Activated naive CD8-positive, alpha-beta T cell treated with anti-CD3 and anti-CD28 coated beads for 36 hours (primary cell): ENCODE results near the gene ZNF211. TPM values are rescaled to one million over a fixed set of nuclear protein-coding genes. Genes with fewer than 3 reads are reported as not detected.

ENCODE experiments used
- DNase-seq: peaks from one replicate; pipeline ENCODE4 v3.0.0; 2021
- H3K27ac Mint-ChIP-seq: one replicate; pipeline ENCODE4 v1.8.0; 2022; ENCODE audit warnings: mild to moderate bottlenecking, moderate library complexity, mixed read lengths
- H3K27me3 Mint-ChIP-seq: one replicate; pipeline ENCODE4 v1.8.0; 2022; ENCODE audit warnings: mild to moderate bottlenecking, mixed read lengths
- H3K36me3 Mint-ChIP-seq: one replicate; pipeline ENCODE4 v1.8.0; 2021; ENCODE audit warnings: mild to moderate bottlenecking, mixed read lengths
- H3K4me1 Mint-ChIP-seq: one replicate; pipeline ENCODE4 v1.8.0; 2021; ENCODE audit warnings: mixed read lengths
- H3K4me3 Mint-ChIP-seq: one replicate; pipeline ENCODE4 v1.8.0; 2022; ENCODE audit warnings: mild to moderate bottlenecking, moderate library complexity, mixed read lengths
- H3K9me3 Mint-ChIP-seq: one replicate; pipeline ENCODE4 v1.8.0; 2022; ENCODE audit warnings: mixed read lengths
- total RNA-seq, 2 experiments: library from RNA; stranded (reverse); gene quantifications; one replicate each; pipeline ENCODE4 v1.2.3, GENCODE V29; 2021

Gene ZNF211
- 1 to 10 TPM; 6.9 to 7.9 TPM for total RNA-seq

DNA sequence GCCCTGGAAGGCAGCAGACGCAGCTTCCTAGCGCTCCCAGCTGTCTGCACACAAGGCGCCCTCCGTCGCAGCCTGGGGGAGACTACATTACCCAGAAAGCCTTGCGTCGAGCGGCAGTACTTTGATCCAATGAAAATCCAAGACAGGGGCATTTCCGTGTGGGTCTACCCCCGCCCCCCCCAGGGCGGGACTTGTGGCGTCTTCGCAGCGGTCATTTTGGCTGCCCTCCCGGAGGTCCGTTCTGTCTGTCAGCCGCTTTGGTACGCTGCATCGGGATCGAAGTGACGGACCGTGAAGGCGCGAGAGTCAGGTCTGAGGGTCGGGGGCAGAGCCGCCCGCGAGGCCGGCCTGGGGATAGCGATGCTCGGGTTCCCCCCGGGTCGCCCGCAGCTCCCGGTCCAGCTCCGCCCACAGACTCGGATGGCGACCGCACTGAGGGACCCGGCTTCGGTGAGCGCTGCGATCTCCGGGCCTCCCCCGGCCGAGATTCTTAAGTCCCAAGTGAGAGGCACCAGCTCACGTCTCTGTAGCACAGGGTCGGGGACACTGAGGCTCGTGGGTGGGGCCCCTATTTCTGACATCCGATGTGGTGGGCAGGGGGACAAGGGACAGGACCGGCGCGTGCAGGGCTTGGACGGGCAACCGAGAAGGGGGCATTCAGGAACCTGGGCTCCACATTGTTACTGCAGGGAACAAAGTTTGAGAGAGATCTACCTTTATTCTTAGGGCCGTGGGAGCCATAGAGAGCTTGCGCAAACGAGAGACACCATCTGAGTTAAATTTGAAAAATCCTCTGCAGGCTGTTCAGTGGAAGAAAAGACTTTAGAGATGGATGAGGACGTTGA lies at the start of gene ZNF211:
ZNF211 (plus strand) TSS at position 182 of the 845 bp plus-strand sequence; CDS start at position 361, 179 bp downstream.
- peaks cover 9% of the 10 kb centered on the region for H3K4me1 Mint-ChIP-seq
- no peaks in the 10 kb centered on the region for H3K27me3 Mint-ChIP-seq
- peaks cover 54% of the 10 kb centered on the region for H3K36me3 Mint-ChIP-seq
- peak within 1 kb of the TSS; percentile 93 for H3K4me3 Mint-ChIP-seq
- peak; percentile 86 for DNase-seq
- peak within 1 kb of the TSS; percentile 84 for H3K27ac Mint-ChIP-seq
- peaks cover 22% of the 10 kb centered on the region for H3K9me3 Mint-ChIP-seq

DNA sequence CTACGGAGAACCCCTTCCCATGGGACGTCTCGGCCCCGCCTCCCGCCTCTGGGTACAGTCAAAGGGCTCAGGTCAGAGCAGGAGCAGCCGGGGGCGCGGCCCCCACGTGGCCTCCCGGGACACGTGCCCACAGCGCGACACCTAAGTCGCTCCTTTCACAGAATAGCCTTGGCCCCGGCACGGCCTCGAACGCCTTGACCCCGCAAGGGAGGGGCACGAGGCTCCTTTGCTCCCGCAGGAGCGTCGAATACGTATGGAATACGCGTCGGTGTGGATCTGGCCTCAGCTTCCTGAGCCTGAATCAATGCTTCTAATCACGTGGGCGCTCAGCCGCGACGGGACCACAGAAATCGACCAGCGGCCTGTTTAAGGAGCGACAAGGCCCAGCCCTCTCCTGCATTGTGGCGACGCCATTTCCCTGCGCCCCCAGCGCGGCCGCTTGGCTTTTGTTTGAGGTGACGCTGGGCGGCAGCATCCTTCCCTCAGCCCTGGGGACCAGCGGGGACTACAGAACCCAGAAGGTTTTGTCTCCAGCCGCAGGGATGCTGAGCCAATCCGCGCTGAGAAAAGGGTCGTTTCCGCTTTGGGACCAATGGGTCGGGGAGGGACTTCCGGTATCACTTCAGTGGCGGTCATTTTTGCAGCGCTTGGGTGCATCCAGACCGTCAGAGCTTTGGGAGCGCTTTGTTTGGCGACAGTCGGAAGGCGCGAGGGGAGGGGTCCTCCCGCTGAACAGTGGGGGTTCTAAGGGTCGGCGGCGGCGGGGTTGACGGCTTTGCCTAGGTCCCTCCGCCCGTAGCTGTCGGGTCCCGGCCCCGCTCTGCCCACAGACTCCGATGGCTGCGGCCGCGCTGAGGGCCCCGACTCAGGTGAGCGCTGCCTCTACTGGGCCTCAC lies 49.2 kb upstream of the ZNF211 start, which contains the start of gene ZIK1:
ZIK1 (plus strand) TSS at position 625 of the 896 bp plus-strand sequence; CDS start at position 837, 212 bp downstream.
- no peaks in the 10 kb centered on the region for H3K27me3 Mint-ChIP-seq
- peak; percentile 87 for DNase-seq
- H3K4me1 Mint-ChIP-seq = peaks cover 17% of the 10 kb centered on the region
- H3K9me3 Mint-ChIP-seq = peaks cover 56% of the 10 kb centered on the region
- H3K36me3 Mint-ChIP-seq = peaks cover 63% of the 10 kb centered on the region
- H3K4me3 Mint-ChIP-seq = peak within 1 kb of the TSS; percentile 88
- peak within 1 kb of the TSS; percentile 82 for H3K27ac Mint-ChIP-seq

DNA sequence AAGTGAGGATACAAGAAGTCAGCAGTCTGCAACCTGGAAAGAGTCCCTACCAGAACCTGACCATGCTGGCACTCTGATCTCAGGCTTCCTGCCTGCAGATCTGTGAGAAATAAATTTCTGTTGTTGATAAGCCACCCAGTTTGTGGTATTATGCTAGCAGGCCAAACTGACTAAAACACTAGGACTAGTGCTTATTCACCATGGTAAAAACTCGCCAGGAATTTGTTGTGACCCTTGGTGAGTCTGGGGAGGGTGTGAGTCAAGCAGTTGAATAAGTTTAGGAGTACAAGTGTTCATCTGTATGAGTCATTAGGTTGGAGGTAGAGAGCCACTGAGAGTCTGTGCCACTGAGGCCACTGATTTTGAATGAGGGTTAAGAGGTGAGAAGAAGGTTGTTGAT lies 45.4 kb upstream of the ZNF211 start:
- Mint-ChIP-seq H3K27me3 (no peaks in the 10 kb centered on the region), H3K4me3 (no peak overlapping the region), H3K36me3 (peaks cover 93% of the 10 kb centered on the region), H3K9me3 (peaks cover 70% of the 10 kb centered on the region), H3K27ac (no peak overlapping the region), H3K4me1 (peaks cover 12% of the 10 kb centered on the region)
- DNase-seq = no peak

DNA sequence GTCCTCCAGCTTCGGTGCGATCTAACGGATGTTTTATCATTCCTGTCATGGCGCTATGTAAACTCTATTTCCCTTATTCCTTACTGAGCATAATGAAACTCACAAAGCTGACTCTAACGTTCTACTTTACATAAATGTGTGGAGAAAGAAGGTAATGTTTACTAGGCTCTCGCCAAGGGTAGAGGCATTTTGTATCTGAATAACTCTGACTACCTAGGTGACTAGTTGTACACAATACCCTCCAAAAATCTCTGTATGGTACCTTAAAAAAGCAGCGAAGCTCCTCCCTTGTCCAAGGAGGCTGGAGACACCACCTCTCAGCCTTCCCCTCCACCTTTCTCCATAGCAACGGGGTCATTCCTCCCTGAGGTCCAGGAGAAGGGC lies 33.6 kb upstream of the ZNF211 start:
- Mint-ChIP-seq H3K9me3 (peaks cover 50% of the 10 kb centered on the region), H3K27ac (peak overlapping the region; percentile 87), H3K36me3 (peaks cover 47% of the 10 kb centered on the region), H3K4me1 (peaks cover 17% of the 10 kb centered on the region), H3K4me3 (peak overlapping the region; percentile 88), H3K27me3 (no peaks in the 10 kb centered on the region)
- no peak for DNase-seq

DNA sequence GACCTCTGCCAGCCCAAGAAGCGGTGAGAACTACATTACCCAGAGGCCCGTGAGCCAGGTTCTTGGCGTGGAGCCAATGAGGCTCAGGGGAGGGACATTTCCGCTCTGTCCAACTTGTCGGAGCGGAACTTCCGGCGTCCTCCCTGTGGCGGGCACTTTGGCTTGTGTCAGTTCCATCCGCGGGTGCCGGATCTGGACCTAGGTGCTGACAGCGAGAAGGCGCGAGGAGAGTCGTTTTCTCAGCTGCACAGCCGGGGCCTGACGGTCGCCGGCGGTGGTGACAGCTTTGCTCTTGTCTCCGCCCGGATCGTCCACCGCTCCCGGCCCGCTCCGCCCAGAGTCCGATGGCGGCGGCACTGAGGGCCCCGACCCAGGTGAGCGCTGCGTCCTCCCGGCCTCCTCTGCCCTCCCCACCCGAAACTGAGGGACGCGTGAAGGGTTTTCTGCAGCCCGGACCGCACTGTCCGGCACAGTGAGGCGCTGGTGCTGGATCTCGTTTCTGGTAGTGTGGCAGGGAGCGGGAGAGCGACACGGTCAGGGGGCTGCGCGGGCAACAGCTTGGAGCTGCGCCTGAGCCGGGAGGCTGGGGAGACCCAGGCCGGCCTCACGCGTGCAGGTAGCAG lies 33.1 kb upstream of the ZNF211 start, which contains the start of gene ZNF530:
ZNF530 (plus strand) TSS at position 125 of the 623 bp plus-strand sequence. CDS start 4,461 bp downstream, outside the sequence.
- peaks cover 52% of the 10 kb centered on the region for H3K36me3 Mint-ChIP-seq
- peak within 1 kb of the TSS; percentile 87 for H3K27ac Mint-ChIP-seq
- H3K27me3 Mint-ChIP-seq = no peaks in the 10 kb centered on the region
- peaks cover 17% of the 10 kb centered on the region for H3K4me1 Mint-ChIP-seq
- DNase-seq = peak; percentile 91
- peaks cover 54% of the 10 kb centered on the region for H3K9me3 Mint-ChIP-seq
- peak within 1 kb of the TSS; percentile 88 for H3K4me3 Mint-ChIP-seq

DNA sequence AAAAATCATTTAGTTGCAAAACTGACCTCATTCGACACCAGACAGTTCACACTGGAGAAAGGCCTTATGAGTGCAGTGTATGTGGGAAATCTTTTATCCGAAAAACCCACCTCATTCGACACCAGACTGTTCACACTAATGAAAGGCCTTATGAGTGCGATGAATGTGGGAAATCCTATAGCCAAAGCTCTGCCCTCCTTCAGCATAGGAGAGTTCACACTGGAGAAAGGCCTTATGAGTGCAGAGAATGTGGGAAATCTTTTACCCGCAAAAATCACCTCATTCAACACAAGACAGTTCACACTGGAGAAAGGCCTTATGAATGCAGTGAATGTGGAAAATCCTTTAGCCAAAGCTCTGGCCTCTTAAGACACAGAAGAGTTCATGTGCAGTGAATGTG lies 26.0 kb upstream of the ZNF211 start:
- Mint-ChIP-seq H3K9me3 (peaks cover 47% of the 10 kb centered on the region), H3K27ac (no peak overlapping the region), H3K36me3 (peaks cover 82% of the 10 kb centered on the region), H3K27me3 (no peaks in the 10 kb centered on the region), H3K4me1 (no peaks in the 10 kb centered on the region), H3K4me3 (no peak overlapping the region)
- DNase-seq = no peak

DNA sequence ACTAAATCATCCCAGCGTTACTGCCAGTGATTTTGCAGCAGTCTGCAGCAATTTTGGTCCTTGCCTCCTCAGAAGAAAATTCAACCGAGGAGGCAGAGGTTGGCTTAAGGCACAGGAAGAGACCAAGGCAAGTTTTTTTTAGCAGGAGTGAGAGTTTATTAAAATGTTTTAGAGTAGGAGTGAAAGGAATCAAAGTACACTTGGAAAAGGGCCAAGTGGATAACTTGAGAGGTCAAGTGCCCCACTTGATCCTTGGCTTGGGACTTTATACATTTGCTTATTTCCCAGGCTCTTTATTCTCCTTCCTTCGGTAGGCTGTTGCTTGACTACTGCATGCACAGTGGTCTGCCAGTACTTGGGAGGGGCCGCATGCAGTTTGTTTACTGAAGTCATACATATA lies 21.9 kb upstream of the ZNF211 start:
- Mint-ChIP-seq H3K9me3 (peaks cover 38% of the 10 kb centered on the region), H3K27ac (no peak overlapping the region), H3K36me3 (peaks cover 66% of the 10 kb centered on the region), H3K4me3 (no peak overlapping the region), H3K27me3 (no peaks in the 10 kb centered on the region), H3K4me1 (peaks cover 11% of the 10 kb centered on the region)
- DNase-seq = no peak

DNA sequence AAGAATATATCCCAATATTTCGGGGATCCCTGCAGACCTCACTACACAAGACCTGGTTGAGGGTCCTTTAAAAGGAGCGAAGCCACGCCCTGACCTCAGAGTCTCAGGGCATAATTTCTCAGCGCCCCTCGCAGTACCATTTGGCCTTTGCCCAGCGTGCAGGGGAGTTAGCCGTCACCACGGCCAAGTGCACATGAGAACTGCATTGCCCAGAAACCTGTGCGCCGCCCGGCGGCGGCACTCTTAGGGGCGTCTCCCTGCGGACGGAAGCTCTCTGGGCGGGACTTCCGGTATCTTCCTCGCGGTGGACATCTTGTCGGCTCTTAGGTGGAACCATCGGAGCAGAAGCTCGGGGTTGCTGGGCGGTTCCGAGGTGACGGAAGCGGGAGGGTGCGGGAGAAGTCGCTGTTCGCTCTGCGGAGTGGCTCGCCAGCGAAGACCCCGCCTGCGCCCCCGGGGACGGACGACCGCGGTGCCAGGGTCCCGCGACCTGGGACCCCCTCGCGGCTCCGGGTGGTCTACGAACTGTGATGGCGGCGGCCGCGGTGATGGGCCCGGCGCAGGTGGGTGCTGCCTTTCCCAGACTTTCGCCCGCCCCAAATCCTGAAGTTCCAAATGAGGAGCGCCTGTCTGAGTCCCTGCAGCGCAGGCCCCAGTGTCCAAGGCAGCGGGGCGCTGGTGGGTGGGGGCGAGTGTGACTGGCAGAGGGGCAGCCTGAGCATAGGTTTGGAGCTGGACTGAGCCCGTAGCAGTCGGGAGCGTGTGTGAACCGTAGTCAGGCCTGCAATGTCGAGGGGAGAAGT lies 18.8 kb upstream of the ZNF211 start, which contains the start of gene ZNF134:
ZNF134 (plus strand) TSS at position 302 of the 803 bp plus-strand sequence. CDS start 5,227 bp downstream, outside the sequence.
- no peaks in the 10 kb centered on the region for H3K27me3 Mint-ChIP-seq
- peaks cover 66% of the 10 kb centered on the region for H3K36me3 Mint-ChIP-seq
- H3K27ac Mint-ChIP-seq = peak within 1 kb of the TSS; percentile 80
- H3K4me1 Mint-ChIP-seq = peaks cover 11% of the 10 kb centered on the region
- peak; percentile 90 for DNase-seq
- peaks cover 50% of the 10 kb centered on the region for H3K9me3 Mint-ChIP-seq
- peak within 1 kb of the TSS; percentile 85 for H3K4me3 Mint-ChIP-seq

DNA sequence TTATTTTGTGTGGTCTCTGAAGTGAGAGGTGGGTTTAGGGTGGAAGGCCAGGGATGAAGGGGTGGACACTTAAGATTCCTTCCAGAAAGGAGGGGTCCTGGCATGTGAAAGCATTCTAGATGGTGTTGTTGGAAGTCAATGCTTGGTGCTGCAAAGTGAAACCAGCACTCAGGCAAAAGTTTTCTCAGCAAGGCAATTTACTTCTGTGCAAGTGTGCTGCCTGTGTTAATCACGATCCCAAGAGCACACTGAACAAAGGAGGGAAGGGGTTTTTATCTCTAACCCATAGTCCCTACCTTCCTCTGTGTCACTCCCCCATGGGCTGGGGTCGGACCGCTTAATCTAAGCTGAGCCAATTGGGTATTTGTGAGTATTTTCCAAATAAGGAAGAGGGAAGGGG lies 17.6 kb upstream of the ZNF211 start:
- no peak for DNase-seq
- Mint-ChIP-seq H3K9me3 (peaks cover 63% of the 10 kb centered on the region), H3K27me3 (no peaks in the 10 kb centered on the region), H3K4me1 (peaks cover 11% of the 10 kb centered on the region), H3K4me3 (peak overlapping the region; percentile 85), H3K36me3 (peaks cover 72% of the 10 kb centered on the region), H3K27ac (peak overlapping the region; percentile 80)

DNA sequence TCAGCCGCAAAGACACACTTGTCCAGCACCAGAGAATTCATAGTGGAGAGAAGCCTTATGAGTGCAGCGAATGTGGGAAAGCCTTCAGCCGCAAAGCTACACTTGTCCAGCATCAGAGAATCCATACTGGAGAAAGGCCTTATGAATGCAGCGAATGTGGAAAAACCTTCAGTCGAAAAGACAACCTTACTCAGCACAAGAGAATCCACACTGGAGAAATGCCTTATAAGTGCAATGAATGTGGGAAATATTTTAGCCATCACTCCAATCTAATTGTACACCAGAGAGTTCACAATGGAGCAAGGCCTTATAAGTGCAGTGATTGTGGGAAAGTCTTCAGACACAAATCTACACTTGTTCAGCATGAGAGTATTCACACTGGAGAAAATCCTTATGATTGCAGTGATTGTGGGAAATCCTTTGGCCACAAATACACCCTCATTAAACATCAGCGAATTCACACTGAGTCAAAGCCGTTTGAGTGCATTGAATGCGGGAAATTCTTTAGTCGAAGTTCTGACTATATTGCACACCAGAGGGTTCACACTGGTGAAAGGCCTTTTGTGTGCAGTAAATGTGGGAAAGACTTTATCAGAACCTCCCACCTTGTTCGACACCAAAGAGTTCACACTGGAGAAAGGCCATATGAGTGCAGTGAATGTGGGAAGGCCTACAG lies 12.2 kb upstream of the ZNF211 start:
- DNase-seq = no peak
- no peak overlapping the region for H3K27ac Mint-ChIP-seq
- peaks cover 80% of the 10 kb centered on the region for H3K9me3 Mint-ChIP-seq
- H3K36me3 Mint-ChIP-seq = peaks cover 99% of the 10 kb centered on the region
- no peak overlapping the region for H3K4me3 Mint-ChIP-seq
- H3K27me3 Mint-ChIP-seq = no peaks in the 10 kb centered on the region
- no peaks in the 10 kb centered on the region for H3K4me1 Mint-ChIP-seq

DNA sequence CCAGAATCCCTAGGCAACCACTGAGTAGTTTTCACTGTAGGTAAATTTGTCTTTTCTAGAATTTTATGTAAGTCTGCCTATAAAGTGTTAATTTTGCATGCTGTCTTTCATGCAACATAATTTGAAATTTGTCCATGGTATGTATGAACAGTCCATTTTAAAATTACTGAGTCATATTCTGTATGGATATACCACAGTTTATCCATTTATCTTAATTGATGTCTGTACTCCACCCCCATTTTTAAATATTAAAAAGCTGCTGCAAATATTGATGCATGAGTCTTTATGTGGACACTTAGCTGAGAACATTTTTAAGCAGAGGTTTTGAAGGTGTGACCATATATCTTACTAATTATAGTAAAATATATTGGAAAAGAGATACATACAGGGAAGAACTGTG lies 9.9 kb upstream of the ZNF211 start:
- Mint-ChIP-seq H3K27me3 (no peaks in the 10 kb centered on the region), H3K36me3 (peaks cover 79% of the 10 kb centered on the region), H3K27ac (no peak overlapping the region), H3K9me3 (peaks cover 67% of the 10 kb centered on the region), H3K4me3 (no peak overlapping the region), H3K4me1 (no peaks in the 10 kb centered on the region)
- DNase-seq = no peak

DNA sequence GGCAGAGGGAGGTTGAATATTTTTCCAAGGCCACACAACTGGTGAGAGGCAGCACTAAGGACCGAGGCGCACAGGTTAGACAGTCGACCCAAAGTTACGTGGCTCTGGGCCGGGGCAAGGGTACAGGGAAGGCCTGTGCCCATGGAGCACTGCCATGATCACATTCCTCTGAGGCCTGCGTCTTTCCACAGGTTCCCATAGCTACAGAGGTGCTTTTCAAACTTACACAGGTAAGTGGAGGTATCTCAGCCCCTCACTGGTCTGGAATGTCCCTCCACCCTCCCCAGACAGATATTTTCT lies 814 bp downstream of the ZNF211 start:
- peak overlapping the region; percentile 84 for H3K27ac Mint-ChIP-seq
- peaks cover 9% of the 10 kb centered on the region for H3K4me1 Mint-ChIP-seq
- peak overlapping the region; percentile 93 for H3K4me3 Mint-ChIP-seq
- peaks cover 60% of the 10 kb centered on the region for H3K36me3 Mint-ChIP-seq
- no peak for DNase-seq
- H3K9me3 Mint-ChIP-seq = peaks cover 27% of the 10 kb centered on the region
- no peaks in the 10 kb centered on the region for H3K27me3 Mint-ChIP-seq

DNA sequence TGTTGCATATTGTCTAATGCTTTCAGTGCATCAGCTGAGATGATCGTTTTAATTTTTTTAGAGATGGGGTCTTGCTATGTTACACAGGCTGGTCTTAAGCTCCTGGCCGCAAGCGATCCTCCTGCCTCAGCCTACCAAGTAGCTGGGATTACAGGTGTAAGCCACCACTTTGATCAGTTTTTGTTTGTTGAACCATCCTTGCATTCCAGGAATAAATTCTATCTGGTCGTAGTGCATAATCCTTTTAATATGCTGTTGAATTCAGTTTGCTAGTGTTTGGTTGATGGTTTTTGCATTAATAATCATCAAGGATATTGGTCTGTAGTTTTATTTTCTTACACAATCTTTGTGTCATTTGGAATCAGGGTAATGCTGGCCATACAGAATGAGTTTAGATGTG lies 4.4 kb downstream of the ZNF211 start:
- no peak for DNase-seq
- H3K9me3 Mint-ChIP-seq = peaks cover 48% of the 10 kb centered on the region
- no peak overlapping the region for H3K27ac Mint-ChIP-seq
- peaks cover 78% of the 10 kb centered on the region for H3K36me3 Mint-ChIP-seq
- no peaks in the 10 kb centered on the region for H3K27me3 Mint-ChIP-seq
- H3K4me3 Mint-ChIP-seq = no peak overlapping the region
- peaks cover 9% of the 10 kb centered on the region for H3K4me1 Mint-ChIP-seq
